HCT116 (cell line): Measurements from ENCODE around the gene TNFRSF1A. TPM values are rescaled to one million over a fixed set of nuclear protein-coding genes. Genes with fewer than 3 reads are reported as not detected.

Source experiments
- ATAC-seq: fragments of 200-7000 bp; cut with Tn5 transposase; 2 replicates; pipeline ENCODE4 v1.9.1; 2020; ENCODE audit warnings: mild to moderate bottlenecking, moderate library complexity
- BruUV-seq: library from RNA; stranded (reverse); fragments of 400-500 nt; replicated peaks from 2 replicates; lab custom pipeline; 2021; lab: Mats Ljungman, UMichigan
- CTCF ChIA-PET: fragments of 300-600 bp; sonication (Branson Sonifier 250); formaldehyde crosslinking; loops from one replicate; lab custom pipeline; 2021; ENCODE audit warnings: antibody characterized with exemption; lab: Charles Lee
- POLR2A ChIA-PET: fragments of 300-600, 350-600 bp; sonication (Branson Sonifier 250); formaldehyde crosslinking; loops from one replicate; lab custom pipeline; 2021; ENCODE audit warnings: antibody characterized with exemption; lab: Charles Lee
- RAD21 ChIA-PET, 2 experiments: fragments of 300-600 bp; sonication (Branson Sonifier 250); formaldehyde crosslinking; loops; one replicate each; lab custom pipeline; 2023; ENCODE audit warnings: low total read pairs in 2 of 2; ENCODE audit not compliant: uncharacterized antibody in 2 of 2, unreplicated experiment in 2 of 2, low non-redundant PET in 1 of 2; lab: Charles Lee
- DNase-seq: peaks from one replicate; pipeline ENCODE4 v3.0.0-alpha.2; 2010; ENCODE audit warnings: low read depth, low spot score
- H2AFZ ChIP-seq: fragments of 200-600 bp; shearing (Covaris generic), sonication (generic); 2 replicates; pipeline ENCODE4 v1.6.1; 2017; ENCODE audit warnings: low read depth, mixed run types, mixed read lengths, antibody characterized with exemption, low read length; ENCODE audit not compliant: poor library complexity, severe bottlenecking
- H3K27ac ChIP-seq: 2 replicates; pipeline ENCODE4 v1.5.1; 2012; ENCODE audit warnings: low read depth, low read length
- H3K27me3 ChIP-seq: fragments of 200-600 bp; sonication (generic); 2 replicates; pipeline ENCODE4 v1.6.1; 2016; ENCODE audit warnings: mixed run types, low read length, mixed read lengths; ENCODE audit not compliant: insufficient read depth
- H3K36me3 ChIP-seq, 2 experiments: fragments of 200-500 bp in 1 of 2; fragments of 200-600 bp in 1 of 2; sonication (Bioruptor generic) in 1 of 2; sonication (generic) in 1 of 2; 2 replicates each; pipeline versions ENCODE4 v1.5.1 to v1.6.1; 2014 to 2016; ENCODE audit warnings: low read length in 2 of 2, inconsistent platforms in 1 of 2, mixed read lengths in 1 of 2, mixed run types in 1 of 2; ENCODE audit not compliant: insufficient read depth in 2 of 2, control insufficient read depth in 1 of 2
- H3K4me1 ChIP-seq, 2 experiments: fragments of 200-600 bp in 1 of 2; sonication (generic) in 1 of 2; 2 replicates each; pipeline versions ENCODE4 v1.5.1 to v1.6.1; 2012 to 2017; ENCODE audit warnings: low read length in 2 of 2, inconsistent platforms in 1 of 2, mild to moderate bottlenecking in 1 of 2, mixed read lengths in 1 of 2, mixed run types in 1 of 2, moderate library complexity in 1 of 2; ENCODE audit not compliant: insufficient read depth in 2 of 2, control insufficient read depth in 1 of 2
- H3K4me2 ChIP-seq: fragments of 200-600 bp; sonication (generic); 2 replicates; pipeline ENCODE4 v1.6.1; 2017; ENCODE audit warnings: mixed run types, low read length, mixed read lengths
- H3K4me3 ChIP-seq, 2 experiments: fragments of 200-600 bp in 1 of 2; sonication (generic) in 1 of 2; replicated peaks in 1 of 2; 2 replicates each; pipeline ENCODE4 v1.5.1; 2011 to 2016; ENCODE audit warnings: low read length in 2 of 2, control low read depth in 1 of 2, low read depth in 1 of 2, mild to moderate bottlenecking in 1 of 2, mixed read lengths in 1 of 2, mixed run types in 1 of 2
- H3K79me2 ChIP-seq: fragments of 200-600 bp; sonication (generic); 2 replicates; pipeline ENCODE4 v1.6.1; 2017; ENCODE audit warnings: mild to moderate bottlenecking, mixed run types, low read length, moderate library complexity, mixed read lengths; ENCODE audit not compliant: insufficient read depth
- H3K9ac ChIP-seq: fragments of 200-600 bp; sonication (generic); 2 replicates; pipeline ENCODE4 v1.6.1; 2016; ENCODE audit warnings: low read length, mixed read lengths
- H3K9me2 ChIP-seq: fragments of 200-600 bp; sonication (generic), shearing (Covaris generic); 2 replicates; pipeline ENCODE4 v1.6.1; 2017; ENCODE audit warnings: mixed run types, mild to moderate bottlenecking, moderate library complexity; ENCODE audit not compliant: insufficient read depth
- H3K9me3 ChIP-seq, 2 experiments: fragments of 200-500 bp in 1 of 2; fragments of 200-600 bp in 1 of 2; sonication (Bioruptor generic) in 1 of 2; sonication (generic) in 1 of 2; 2 replicates each; pipeline ENCODE4 v1.6.1; 2014 to 2017; ENCODE audit warnings: low read length in 2 of 2, mixed read lengths in 2 of 2, inconsistent platforms in 1 of 2, low read depth in 1 of 2, mild to moderate bottlenecking in 1 of 2, mixed run types in 1 of 2, moderate library complexity in 1 of 2; ENCODE audit not compliant: control insufficient read depth in 1 of 2, insufficient read depth in 1 of 2
- H4K20me1 ChIP-seq: fragments of 200-600 bp; sonication (generic), shearing (Covaris generic); 2 replicates; pipeline ENCODE4 v1.6.1; 2017; ENCODE audit warnings: mixed run types, mild to moderate bottlenecking, moderate library complexity; ENCODE audit not compliant: insufficient read depth
- CEBPB ChIP-seq: IDR thresholded peaks from 2 replicates; pipeline ENCODE4 v1.6.1; 2012; ENCODE audit warnings: low read depth
- EZH2 ChIP-seq: fragments of 200-600 bp; sonication (generic); IDR thresholded peaks from 2 replicates; pipeline ENCODE4 v1.6.1; 2017; ENCODE audit warnings: antibody characterized with exemption, mixed run types
- FOSL1 ChIP-seq: IDR thresholded peaks from 2 replicates; pipeline ENCODE4 v1.6.1; 2012; ENCODE audit warnings: low read depth
- POLR2AphosphoS5 ChIP-seq: IDR thresholded peaks from 2 replicates; pipeline ENCODE4 v1.6.1; 2011; ENCODE audit warnings: mild to moderate bottlenecking, low read depth, low read length, moderate library complexity
- REST ChIP-seq: IDR thresholded peaks from 2 replicates; pipeline ENCODE4 v1.6.1; 2012; ENCODE audit warnings: low read depth
- SIN3A ChIP-seq: IDR thresholded peaks from 2 replicates; pipeline ENCODE4 v1.6.1; 2012; ENCODE audit warnings: low read depth
- SRF ChIP-seq: IDR thresholded peaks from 2 replicates; pipeline ENCODE4 v1.6.1; 2012; ENCODE audit warnings: low read depth
- ZFX ChIP-seq: fragments of 450-650 bp; IDR thresholded peaks from 2 replicates; pipeline ENCODE4 v1.6.1; 2017
- ZNF274 ChIP-seq: fragments of 200-500 bp; sonication (Bioruptor generic); IDR thresholded peaks from 2 replicates; pipeline ENCODE4 v1.6.1; 2014; ENCODE audit warnings: mild to moderate bottlenecking, low read depth, low read length, inconsistent platforms
- intact Hi-C: fragments of 100-400 bp; cut with micrococcal nuclease; formaldehyde crosslinking; loops from 2 replicates; pipeline ENCODE4 v1.10.0; 2022
- total RNA-seq: library from RNA; stranded (reverse); gene quantifications from one replicate; pipeline ENCODE4 v1.2.1, GENCODE V29; 2021; ENCODE audit not compliant: unreplicated experiment

Gene TNFRSF1A
- total RNA-seq, 1 experiment from 2014 or later = 129 TPM

- Histone ChIP-seq H3K36me3 (peaks cover 0 to 12% of the 10 kb centered on the region in 2 experiments; a peak in 2 of 4 replicates), H3K9ac (peak overlapping the region; percentile 70), H3K4me1 (peaks cover 31 to 45% of the 10 kb centered on the region in 2 experiments), H4K20me1 (no peaks in the 10 kb centered on the region), H3K27me3 (no peaks in the 10 kb centered on the region), H3K79me2 (no peaks in the 10 kb centered on the region), H3K27ac (peak overlapping the region; percentile 63), H3K9me3 (no peaks in the 10 kb centered on the region), H3K4me2 (peak overlapping the region; percentile 93), H3K9me2 (no peaks in the 10 kb centered on the region), H2AFZ (no peak overlapping the region), H3K4me3 (peak overlapping the region; percentile 56 to 74)
- ATAC-seq = peak; percentile 39
- DNase-seq = no peak
- TF ChIP-seq FOSL1 = no peak
- TF ChIP-seq REST = no peak
- TF ChIP-seq POLR2AphosphoS5 = 0 out of 2 replicates have a peak, but pooled peaks have one; percentile 2
- no peak for TF ChIP-seq SIN3A
- TF ChIP-seq CEBPB = no peak
- no peak for TF ChIP-seq EZH2
- no peak for TF ChIP-seq ZNF274
- TF ChIP-seq ZFX = peak; percentile 64
- no peak for TF ChIP-seq SRF
- POLR2A ChIA-PET = no interaction called here
- intact Hi-C loops = no loop called here
- RAD21 ChIA-PET = no interaction called here
- CTCF ChIA-PET = interaction anchor here (0.8 kb wide), 1 partner anchor 15 kb away, joined by 3 read pairs; no protein-coding TSS in a partner anchor
- TSS peak; percentile 49 for BruUV-seq
Measured at GRCh38 chr12:6310771-6311610, 30.9 kb downstream of the TNFRSF1A start.
